SIG-M5 treated with dmso at 0.1 percent for 504 hours (cell line): ENCODE measurements around the gene LIMK1.

Experiments used
- DNase-seq: peaks from one replicate; lab custom pipeline; 2025; ENCODE audit not compliant: unreplicated experiment; lab: John Stamatoyannopoulos, UW

Gene LIMK1

DNA sequence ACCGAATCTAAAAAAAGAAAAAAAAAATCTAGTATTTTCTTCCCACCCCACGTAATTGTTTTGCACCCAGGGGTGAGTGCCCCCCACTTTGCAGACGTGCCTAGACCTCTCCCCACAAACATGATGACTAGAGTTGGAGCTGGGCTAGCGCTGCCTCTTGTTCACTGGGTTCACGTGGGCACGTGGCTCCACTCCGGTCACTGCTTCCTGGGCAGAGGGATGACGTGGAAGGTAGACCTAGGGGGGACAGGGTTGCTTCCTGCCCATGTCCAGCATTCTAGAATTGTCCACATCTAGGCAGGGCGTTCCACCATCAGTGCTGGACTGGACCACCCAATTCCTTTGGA lies 861 bp upstream of the LIMK1 start:
- no peak for DNase-seq

DNA sequence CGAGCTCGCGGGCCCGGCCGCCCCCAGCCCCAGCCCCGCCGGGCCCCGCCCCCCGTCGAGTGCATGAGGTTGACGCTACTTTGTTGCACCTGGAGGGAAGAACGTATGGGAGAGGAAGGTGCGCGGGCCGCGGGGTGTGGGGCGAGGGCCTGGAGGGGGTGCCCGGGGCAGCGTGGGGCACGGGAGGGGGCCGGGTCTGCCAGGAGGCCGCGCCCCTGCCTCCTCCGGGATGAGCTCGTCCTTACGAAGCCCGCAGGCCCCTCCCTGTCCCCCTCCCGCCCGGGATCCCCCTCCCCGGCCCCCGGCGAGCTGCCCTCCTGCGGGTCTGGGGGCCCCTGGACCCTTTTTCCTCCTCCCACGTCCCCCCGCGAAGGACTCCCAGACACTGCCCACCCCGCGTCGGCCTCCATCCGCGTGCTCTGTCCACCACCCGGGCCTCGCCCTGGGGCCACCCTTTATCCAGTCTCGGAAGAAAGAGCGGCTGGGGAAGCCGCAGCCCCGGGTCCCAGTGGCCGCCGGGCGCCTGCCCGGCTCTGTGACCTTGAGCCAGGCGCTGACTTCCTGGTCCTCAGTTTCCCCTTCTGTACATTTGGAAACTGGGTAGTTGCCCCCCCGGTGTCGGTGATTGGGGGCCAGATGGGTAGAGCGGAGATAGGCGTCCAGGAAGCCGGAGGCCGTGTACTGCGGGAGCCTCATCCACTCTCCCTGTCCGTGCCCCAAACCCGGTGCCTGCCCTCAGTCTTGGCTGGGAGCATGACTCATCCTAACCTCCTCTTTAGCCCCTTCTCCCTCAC lies 521 bp downstream of the LIMK1 start:
- DNase-seq, result peak; percentile 62

DNA sequence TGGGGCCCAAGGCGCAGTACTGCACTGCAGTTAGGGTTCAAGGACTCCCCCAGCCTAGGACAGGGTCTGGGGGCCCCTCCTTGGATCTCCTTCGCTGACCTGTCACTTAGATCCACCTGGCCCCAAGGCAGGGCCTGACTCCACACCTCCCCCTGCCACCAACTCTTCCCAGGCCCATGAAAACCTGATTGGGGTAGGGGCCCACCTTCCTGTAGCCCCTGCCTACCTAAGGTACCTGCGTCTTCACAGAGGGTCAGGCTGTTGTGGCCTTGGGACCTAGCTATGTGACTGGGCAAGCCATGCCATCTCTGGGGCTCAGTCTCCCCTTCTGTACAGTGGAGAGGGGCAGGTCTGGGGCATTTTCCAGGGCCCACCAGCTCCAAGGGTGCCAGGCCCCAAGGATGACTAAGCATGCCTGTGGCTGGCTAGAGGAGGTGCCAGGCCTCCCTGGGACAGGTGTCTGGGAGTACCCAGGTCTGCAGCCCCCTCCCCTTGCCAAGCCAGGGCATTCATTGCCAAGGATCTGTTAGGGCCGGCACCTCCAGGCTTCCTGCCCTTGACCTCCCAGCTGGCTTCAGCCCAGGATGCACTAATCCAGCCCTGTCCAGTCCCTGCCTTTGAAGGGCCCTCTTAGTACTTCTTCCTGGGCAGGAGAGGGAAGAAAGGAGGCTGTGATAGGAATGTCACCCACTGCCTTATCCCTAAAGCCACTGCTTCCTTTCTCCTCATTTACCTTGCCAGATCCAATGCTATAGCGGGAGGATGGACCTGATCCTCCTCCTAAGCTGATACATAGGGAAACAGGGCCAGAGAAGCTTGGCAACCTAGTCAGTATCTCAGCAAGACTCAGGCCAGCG lies 1.3 kb downstream of the LIMK1 start:
- no peak for DNase-seq

DNA sequence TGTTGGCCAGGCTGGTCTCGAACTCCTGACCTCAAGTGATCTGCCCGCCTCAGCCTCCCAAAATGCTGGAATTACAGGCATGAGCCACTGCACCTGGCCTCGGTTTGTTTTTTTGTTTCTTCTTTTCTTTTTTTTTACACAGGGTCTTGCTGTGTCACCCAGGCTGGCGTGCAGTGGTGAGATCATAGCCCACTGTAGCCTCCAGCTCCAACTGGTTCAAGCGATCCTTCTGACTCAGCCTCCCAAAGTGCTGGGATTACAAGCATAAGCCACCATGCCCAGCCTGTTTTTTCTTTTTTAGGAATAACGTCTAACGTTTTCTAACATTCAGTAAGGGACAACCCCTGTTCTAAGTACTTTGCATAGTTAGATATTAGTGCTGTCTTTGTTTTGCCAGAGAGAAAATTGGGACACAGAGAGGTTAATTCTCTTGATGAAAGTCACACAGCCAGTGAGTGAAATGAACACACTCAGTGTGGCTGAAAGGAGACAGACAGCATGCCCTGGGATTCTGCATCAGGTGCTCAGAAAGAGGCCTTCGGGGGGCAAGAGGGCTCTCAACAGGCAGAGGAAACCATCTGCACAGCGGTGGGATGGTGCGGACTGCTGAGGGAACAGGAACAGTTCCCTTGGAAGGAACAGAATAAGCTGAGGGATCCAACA lies 4.3 kb downstream of the LIMK1 start:
- no peak for DNase-seq

DNA sequence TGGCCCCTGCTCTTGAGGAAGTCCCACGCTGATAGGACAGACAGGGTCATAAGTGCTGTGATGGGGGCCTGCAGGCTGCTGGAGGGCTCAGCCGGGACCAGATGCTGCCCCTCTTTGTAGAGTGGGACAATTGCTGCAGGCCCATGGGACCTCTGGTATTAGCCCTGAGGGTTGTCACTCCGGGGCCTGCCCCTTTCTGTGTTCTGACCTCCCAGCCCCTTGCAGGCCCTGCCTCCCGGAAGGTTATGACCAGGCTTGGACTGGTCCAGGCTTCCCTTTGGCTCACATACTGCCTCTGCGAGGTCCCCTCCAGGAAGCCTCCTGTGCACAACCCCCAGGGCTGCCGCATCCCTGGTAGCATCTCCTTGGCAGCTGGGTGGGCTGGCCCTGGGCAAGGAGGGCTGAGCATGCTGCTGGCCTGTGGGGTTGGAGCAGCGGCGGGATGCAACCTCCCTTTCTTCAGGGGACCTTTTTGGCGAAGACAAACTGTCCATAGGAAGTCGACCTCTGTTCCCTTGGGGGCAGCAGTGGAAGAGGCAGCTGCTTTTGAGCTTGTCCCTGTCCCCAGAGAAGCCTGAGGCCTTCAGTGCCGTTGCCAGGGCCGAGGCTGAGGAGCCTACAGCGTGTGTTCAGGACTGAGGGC lies 8.8 kb downstream of the LIMK1 start:
- DNase-seq, result no peak

DNA sequence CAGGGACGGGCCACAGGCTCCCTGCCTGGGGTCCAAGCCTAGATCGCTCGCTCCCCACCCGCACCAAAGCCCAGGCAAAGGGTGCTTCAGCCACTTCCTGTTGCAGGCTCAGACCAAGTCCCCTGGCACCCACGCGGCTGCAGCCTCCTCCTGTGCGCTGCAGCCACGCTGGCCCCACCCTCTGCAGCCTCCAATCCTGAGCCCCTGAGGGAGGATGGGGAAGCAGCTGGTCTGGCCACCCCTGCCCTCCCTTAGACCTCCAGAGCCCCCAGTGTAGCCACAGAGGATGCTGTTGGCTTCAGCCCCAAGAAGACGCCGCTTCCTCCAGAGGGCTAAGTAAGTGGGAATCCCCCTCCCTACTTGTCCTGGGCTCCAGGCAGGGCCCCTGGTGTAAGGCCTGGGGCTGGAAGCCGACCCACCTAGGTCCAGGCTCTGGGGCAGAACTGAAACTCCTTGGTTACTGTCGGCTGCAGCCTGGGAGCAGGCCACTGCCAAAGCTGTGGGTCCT lies 9.4 kb downstream of the LIMK1 start:
- no peak for DNase-seq

DNA sequence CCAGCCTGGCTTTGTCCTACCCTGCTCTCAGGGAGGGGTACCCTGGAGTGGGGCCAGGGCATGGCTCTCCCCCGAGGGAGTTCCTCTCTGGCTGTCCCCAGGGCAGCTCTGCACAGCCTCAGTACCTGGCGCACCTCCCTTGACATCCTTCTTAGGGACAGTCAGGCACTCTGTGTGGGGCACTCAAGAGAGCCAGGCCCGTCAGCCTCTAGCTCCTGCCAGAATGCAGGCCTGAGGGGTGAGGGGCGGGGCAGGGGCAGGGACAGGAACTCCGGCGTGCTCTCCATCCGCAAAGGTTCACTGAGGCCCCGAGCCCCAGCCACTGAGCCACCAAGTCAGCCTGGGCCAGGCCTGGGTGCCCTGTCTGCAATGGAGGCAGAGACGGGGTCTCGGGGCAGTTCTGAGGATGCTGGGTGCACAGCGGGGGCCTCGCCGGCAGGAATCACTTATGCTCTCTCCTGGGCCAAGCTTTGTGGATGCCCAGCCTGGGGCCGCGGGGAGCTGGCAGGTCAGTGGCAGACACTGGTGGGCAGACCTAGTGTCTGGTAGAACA lies 10.1 kb downstream of the LIMK1 start:
- no peak for DNase-seq

DNA sequence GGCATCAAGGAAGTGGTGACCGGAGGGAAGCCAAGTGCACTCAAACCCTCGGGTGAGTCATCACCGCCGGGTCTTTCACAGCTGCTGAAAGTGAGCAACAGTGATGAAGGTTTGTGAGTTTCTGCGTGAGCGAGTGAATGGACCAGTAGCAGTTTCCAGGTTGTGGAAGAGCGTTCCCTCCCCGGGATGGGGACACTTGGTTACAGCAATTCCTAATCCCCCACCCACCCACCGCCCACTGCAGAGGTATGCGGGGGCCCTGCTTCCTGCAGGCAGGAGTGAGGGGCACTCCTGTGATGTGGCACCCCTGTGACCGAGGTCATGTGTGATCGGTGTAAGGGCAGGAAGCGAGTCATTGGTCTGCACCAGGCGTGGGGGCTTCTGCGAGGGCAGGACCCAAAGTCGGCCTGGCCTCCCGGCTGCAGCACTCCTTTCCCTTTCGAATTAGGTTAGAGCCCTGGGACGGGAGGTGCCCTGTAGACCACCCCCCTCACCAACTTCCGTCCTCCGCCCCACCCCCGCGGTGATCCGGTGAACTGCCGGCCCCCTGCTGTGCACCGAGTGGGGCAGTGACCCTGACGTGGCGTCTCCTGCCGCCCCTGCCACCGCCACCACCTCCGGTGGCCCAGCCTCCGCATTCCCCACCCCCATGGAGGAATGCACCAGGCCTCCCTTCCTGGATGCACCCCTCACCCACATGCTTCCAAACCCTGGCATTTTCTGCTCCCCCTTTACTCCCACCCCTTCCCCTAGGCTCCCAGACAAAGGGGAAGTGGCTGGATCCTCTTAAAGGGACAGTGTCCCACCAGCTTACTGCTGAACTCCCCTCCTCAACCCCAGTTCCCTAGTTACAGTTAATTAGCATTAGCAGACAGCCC lies 10.9 kb downstream of the LIMK1 start:
- DNase-seq, result peak; percentile 75

DNA sequence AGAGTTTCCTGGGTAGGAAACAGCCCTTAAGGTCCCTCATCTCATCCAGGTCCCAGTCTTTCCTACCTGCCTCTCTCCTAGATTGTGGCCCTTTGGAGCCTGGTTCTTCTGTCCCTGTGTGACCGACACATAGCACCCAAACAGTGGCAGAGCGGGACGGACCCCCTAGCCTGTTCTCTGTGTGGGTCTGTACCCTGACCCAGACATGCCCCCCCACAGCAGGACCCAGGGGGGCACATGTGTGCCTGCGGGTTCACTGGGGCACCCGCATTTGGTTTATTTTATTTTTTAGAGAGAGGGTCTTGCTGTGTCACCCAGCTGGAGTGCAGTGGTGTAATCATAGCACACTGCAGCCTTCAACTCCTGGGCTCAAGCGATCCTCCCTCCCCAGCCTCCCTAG lies 11.5 kb downstream of the LIMK1 start:
- DNase-seq, result no peak

DNA sequence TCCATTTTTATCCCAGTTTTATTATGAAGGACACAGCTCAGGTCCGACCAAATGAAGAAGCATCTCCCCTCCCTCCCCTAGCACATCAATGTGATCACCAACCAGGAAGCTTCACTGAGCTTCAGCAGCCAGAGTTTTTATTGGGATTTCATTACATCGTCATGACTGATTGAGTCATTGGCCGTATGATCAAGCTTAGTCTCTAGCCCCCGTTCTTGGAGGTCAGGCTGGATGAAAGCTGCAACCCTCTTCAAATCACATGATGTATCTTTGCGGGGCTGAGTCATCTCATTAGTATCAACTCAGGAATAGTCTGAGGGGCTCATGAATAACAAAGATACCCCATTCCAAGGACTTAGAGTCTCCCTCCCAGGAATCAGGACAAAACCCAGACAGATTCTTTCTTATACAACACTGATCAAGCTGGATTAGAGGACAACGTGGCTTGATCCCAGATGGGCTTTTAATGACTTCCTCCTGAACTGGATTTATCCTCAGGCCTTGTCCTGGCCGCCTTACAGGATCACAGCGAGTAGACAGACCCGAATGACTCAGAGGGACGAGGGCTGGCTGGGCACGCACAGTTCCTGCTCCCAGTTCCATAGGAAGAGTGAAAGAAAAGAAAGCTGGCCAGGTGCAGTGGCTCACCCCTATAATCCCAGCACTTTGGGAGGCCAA lies 14.5 kb downstream of the LIMK1 start:
- no peak for DNase-seq

DNA sequence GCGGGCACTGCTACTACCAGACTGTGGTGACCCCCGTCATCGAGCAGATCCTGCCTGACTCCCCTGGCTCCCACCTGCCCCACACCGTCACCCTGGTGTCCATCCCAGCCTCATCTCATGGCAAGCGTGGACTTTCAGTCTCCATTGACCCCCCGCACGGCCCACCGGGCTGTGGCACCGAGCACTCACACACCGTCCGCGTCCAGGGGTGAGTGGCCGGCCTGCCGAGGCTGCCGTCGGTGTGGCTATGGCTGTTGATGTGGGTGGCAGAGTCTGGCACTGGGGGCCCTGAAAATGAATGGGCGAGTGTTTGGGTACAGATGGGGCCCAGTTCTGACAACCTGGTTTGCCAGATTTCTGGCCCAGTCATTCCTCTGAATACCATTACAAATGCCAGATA lies 15.4 kb downstream of the LIMK1 start:
- DNase-seq, result no peak

DNA sequence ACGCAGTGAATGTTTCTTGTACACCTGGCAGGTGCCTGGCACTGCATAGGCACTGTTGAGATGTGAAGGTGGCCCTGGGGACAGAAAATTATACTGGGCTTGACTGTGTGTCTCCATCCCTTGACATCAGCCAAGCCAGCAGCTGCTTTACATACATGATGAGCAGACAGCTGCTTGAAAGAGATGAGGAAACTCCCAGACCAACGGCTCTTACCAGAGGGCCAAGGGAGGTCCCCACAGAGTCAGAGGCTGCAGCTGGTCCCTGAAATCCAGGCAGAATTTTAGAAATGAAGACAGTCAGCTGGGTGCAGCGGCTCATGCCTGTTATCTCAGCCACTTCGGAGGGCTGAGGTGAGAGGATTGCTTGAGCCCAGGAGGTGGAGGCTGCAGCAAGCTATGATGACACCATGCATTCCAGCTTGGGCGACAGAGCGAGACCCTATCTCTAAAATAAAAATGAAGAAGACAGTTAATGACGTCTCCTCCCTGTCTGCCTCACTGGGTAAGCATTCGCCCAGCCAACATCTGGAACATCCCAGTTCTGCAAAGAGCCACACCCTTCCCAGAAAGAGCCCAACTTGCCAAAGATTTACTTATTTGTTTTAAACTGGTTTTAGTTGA lies 17.6 kb downstream of the LIMK1 start:
- DNase-seq, result no peak

DNA sequence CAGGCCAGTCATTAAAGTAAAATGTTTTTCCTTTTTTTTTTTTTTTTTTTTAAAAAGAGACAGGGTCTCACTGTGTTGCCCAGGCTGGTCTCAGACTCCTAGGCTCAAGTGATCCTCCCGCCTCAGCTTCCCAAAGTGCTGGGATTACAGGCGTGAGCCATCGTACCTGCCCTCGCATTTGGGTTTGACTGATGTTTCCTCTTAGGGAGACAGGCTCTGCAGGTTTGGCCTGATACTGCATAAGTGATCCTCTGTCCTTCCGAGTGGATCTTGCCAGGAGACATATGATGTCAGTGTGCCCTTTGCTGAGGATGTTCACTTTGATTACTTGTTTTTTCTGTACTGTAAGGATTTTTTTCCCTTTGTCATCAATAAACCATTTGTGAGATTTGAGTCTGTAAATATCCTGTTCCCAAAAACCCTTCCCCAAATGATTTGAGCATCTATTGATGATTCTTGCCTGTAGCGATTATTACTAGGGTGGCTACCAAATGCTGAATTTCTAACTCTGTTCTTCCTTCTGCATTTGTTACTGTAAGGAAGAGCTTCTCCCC lies 19.7 kb downstream of the LIMK1 start:
- DNase-seq, result no peak

DNA sequence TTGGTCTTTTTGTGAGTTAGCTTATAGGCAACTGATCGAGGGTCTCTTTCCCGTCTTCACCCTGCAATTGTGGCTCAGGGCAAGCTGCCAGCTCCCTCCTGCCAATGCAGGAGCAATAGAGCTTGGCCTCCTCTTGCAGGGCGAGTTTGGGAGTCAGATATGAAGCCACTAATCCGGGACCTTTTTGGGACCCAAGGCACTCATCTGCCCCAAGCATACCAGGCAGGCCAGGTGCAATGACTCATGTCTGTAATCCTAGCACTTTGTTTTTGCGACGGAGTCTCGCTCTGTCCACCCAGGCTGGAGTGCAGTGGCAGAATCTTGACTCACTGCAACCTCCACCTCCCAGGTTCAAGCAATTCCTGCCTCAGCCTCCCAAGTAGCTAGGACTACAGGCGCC lies 21.1 kb downstream of the LIMK1 start:
- no peak for DNase-seq

DNA sequence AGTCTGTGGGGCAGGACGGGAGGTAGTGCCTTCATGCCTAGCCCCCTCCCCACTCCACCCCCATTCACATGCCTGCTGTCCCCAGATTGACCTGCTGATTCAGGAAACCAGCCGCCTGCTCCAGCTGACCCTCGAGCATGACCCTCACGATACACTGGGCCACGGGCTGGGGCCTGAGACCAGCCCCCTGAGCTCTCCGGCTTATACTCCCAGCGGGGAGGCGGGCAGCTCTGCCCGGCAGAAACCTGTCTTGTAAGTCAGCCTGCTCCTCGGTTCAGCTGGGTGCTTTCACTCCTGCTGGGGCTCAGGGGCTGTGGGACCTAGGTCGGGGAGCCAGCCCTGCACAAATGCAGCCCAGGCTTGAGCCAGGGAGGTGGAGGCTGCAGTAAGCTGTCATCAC lies 22.4 kb downstream of the LIMK1 start:
- DNase-seq, result no peak

DNA sequence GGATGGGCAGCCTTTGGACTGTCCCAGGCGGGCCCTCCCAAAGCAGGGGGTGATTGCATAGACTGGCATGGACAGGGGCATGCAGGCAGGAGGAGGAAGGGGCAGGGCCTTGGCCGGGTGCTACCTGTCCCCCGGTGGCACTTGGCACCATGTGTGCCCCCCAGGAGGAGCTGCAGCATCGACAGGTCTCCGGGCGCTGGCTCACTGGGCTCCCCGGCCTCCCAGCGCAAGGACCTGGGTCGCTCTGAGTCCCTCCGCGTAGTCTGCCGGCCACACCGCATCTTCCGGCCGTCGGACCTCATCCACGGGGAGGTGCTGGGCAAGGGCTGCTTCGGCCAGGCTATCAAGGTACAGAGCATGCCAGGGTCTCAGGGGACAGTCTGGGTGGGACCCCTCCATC lies 23.2 kb downstream of the LIMK1 start:
- DNase-seq, result no peak

DNA sequence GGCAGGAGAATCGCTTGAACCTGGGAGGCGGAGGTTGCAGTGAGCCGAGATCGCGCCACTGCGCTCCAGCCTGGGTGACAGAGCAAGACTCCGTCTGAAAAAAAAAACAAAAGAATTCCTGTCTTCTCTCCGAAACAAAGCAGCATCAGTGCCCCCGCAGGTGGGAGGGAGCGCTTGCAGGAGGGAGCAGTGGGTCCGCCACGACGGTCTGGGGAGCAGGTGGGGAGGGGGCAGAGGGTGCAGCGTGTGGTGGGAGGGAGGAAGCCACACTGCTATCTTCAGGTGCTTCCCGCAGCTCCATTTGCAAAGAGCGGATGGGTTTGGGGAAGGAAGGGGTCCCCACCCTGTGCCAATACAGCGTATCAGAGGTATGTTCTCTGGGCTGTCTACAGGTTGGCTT lies 31.7 kb downstream of the LIMK1 start:
- DNase-seq, result no peak

DNA sequence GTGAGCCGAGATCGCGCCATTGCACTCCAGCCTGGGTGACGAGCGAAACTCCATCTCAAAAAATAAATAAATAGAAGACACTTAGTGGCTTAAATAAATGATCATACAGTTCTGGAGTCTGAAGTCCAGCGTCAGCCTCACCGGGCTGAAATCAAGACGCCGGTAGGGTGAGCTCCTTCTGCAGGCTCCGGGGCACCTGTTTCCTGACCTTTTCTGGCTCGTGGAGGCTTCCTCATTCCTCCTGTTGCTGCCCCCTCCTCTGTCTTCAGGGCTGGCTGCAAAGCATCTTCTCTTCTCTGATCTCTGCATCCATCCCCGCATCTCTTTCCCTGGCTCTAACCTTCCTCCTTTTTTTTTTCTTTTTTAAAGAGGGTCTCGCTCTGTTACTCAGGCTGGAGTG lies 32.8 kb downstream of the LIMK1 start:
- no peak for DNase-seq

DNA sequence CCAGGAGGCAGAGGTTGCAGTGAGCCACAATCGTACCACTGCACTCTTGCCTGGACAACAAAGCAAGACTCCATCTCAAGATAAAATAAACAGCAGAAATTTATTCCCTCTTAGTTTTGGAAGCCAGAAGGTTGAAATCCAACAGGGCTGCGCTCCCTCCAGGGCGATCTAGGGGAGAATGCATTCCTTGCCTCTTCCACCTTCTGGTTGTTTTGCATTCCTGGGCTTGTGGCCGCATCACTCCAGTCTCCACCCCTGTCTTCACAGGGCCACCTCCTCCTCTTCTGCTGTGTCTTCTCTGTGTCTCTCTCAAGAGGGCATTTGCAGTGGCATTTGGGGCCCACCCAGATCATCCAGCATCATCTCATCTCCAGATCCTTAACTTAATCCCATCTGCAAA lies 36.2 kb downstream of the LIMK1 start:
- DNase-seq, result no peak
